Measurements from ENCODE around the gene COL5A2. TPM values are rescaled to one million over a fixed set of nuclear protein-coding genes. Genes with fewer than 3 reads are reported as not detected.

The COL5A2 gene
- total and polyA plus RNA-seq, 10 of the 15 experiments (the other 5 are each of a cell fraction or from before 2014, with no cell fraction given): 0.04 to 0.85 (median 0.39) TPM

GRCh38 chr2:189125195-189125594, 54.4 kb downstream of the COL5A2 start:
- TF ChIP-seq SUPT20H (IDR thresholded peaks at IDR 0.05; ENCODE audit: borderline replicate concordance, control insufficient read depth, low read depth, low read length) (no peak), DPF2 (IDR thresholded peaks at IDR 0.05) (no peak), ATF7 (IDR thresholded peaks at IDR 0.05; ENCODE audit: low read depth) (no peak), FOS (IDR thresholded peaks at IDR 0.05; ENCODE audit: borderline replicate concordance, extremely low read depth, insufficient read length) (no peak), SREBF2 (IDR thresholded peaks at IDR 0.05; ENCODE audit: low read length) (no peak), RAD51 (IDR thresholded peaks at IDR 0.05) (no peak), BCL3 (IDR thresholded peaks at IDR 0.05; ENCODE audit: borderline replicate concordance, insufficient read depth, low read depth, low read length, poor library complexity, severe bottlenecking) (no peak), NRF1 (conservative IDR thresholded peaks at IDR 0.05; ENCODE audit: low read depth, low read length) (no peak), NR2F1 (conservative IDR thresholded peaks at IDR 0.05) (no peak), NBN (IDR thresholded peaks at IDR 0.05) (no peak), MTA2 (IDR thresholded peaks at IDR 0.05; ENCODE audit: low read depth) (no peak), ZNF622 (IDR thresholded peaks at IDR 0.05) (no peak), HDAC2 (IDR thresholded peaks at IDR 0.05) (no peak)
- TF ChIP-seq, protein P1, sequence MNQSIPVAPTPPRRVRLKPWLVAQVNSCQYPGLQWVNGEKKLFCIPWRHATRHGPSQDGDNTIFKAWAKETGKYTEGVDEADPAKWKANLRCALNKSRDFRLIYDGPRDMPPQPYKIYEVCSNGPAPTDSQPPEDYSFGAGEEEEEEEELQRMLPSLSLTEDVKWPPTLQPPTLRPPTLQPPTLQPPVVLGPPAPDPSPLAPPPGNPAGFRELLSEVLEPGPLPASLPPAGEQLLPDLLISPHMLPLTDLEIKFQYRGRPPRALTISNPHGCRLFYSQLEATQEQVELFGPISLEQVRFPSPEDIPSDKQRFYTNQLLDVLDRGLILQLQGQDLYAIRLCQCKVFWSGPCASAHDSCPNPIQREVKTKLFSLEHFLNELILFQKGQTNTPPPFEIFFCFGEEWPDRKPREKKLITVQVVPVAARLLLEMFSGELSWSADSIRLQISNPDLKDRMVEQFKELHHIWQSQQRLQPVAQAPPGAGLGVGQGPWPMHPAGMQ (IDR thresholded peaks at IDR 0.05; ENCODE audit: borderline replicate concordance): no peak
- TF ChIP-seq, protein P2, sequence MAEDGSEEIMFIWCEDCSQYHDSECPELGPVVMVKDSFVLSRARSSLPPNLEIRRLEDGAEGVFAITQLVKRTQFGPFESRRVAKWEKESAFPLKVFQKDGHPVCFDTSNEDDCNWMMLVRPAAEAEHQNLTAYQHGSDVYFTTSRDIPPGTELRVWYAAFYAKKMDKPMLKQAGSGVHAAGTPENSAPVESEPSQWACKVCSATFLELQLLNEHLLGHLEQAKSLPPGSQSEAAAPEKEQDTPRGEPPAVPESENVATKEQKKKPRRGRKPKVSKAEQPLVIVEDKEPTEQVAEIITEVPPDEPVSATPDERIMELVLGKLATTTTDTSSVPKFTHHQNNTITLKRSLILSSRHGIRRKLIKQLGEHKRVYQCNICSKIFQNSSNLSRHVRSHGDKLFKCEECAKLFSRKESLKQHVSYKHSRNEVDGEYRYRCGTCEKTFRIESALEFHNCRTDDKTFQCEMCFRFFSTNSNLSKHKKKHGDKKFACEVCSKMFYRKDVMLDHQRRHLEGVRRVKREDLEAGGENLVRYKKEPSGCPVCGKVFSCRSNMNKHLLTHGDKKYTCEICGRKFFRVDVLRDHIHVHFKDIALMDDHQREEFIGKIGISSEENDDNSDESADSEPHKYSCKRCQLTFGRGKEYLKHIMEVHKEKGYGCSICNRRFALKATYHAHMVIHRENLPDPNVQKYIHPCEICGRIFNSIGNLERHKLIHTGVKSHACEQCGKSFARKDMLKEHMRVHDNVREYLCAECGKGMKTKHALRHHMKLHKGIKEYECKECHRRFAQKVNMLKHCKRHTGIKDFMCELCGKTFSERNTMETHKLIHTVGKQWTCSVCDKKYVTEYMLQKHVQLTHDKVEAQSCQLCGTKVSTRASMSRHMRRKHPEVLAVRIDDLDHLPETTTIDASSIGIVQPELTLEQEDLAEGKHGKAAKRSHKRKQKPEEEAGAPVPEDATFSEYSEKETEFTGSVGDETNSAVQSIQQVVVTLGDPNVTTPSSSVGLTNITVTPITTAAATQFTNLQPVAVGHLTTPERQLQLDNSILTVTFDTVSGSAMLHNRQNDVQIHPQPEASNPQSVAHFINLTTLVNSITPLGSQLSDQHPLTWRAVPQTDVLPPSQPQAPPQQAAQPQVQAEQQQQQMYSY (CRISPR knock-in tag; IDR thresholded peaks at IDR 0.05): no peak
- H4K20me1 ChIP-seq (ENCODE audit: control insufficient read depth, insufficient read depth): no peaks in the 10 kb centered on the region
- ATAC-seq (no peak), FAIRE-seq (no peak), DNase-seq (ENCODE audit: low read depth, low spot score) (no peak)
- H2AFZ ChIP-seq (ENCODE audit: control insufficient read depth, low read depth, low read length): no peak overlapping the region
- no peak overlapping the region for H3K4me3 ChIP-seq
- ChIA-PET RAD21 (ENCODE audit: unreplicated experiment) (no interaction called here), CTCF (no interaction called here), POLR2A (no interaction called here), SMC1A (ENCODE audit: uncharacterized antibody, unreplicated experiment) (interaction anchor here (1.2 kb wide), 1 partner anchor 9 kb away, joined by 3 read pairs; no protein-coding TSS in a partner anchor)
- H3K9me3 ChIP-seq (replicated peaks; ENCODE audit: control insufficient read depth, insufficient read depth, low read length): no peaks in the 10 kb centered on the region
- no peaks in the 10 kb centered on the region for H3K27me3 ChIP-seq (replicated peaks in 1 of 2; ENCODE audit: control insufficient read depth in 2 of 2, insufficient read depth in 2 of 2, low read length in 1 of 2)
- no peaks in the 10 kb centered on the region for H3K4me1 ChIP-seq (ENCODE audit: control insufficient read depth, insufficient read depth, low read length)
- no TSS peak for BruUV-seq (replicated peaks)
- no peaks in the 10 kb centered on the region for H3K79me2 ChIP-seq (ENCODE audit: control insufficient read depth, insufficient read depth, low read length)
- in situ Hi-C loops (cut with MboI): no loop called here
- no peak overlapping the region for H3K4me2 ChIP-seq (ENCODE audit: control insufficient read depth, insufficient read depth)
- no peak overlapping the region for H3K9ac ChIP-seq (ENCODE audit: control insufficient read depth, insufficient read depth, low read length)
- intact Hi-C loops (cut with micrococcal nuclease; ENCODE audit: unreplicated experiment): no loop called here
- H3K36me3 ChIP-seq (ENCODE audit: control insufficient read depth in 2 of 2, insufficient read depth in 2 of 2, low read length in 1 of 2): no peaks in the 10 kb centered on the region
- no peak overlapping the region for H3K27ac ChIP-seq (ENCODE audit: control insufficient read depth, insufficient read depth)

Data from GM12878 (cell line).